ENCODE data around the gene AANAT. TPM values are rescaled to one million over a fixed set of nuclear protein-coding genes. Genes with fewer than 3 reads are reported as not detected.
A peak's percentile ranks its signal among the peaks of the same experiment; 100 is the strongest.

Gene AANAT
- total and polyA plus RNA-seq, 4 experiments from 2014 or later: not detected

- no peak overlapping the region for H3K4me3 Mint-ChIP-seq
These were observed 39.7 kb upstream of the AANAT start for GRCh38 chr17:76427501-76428231.

GRCh38 chr17:76428511-76428910 lies 38.9 kb upstream of the AANAT start:
- ChIA-PET CTCF (ENCODE audit: partially characterized antibody) (interaction anchor here (2.5 kb wide), 1 partner anchor 30 kb away, joined by 8 read pairs; no protein-coding TSS in a partner anchor), POLR2A (ENCODE audit: partially characterized antibody) (no interaction called here)

More at GRCh38 chr17:76427501-76428231, 39.7 kb upstream of the AANAT start:
- DNase-seq: no peak
- CTCF ChIA-PET (ENCODE audit: partially characterized antibody): interaction anchor here (0.8 to 2.5 kb wide), 5 partner anchors 9 to 414 kb away, joined by 3 to 8 read pairs (median 3); no protein-coding TSS in a partner anchor
- Histone ChIP-seq H3K4me1 (ENCODE audit: insufficient read depth, low read length) (no peaks in the 10 kb centered on the region), H3K27me3 (ENCODE audit: insufficient read depth, low read length) (no peaks in the 10 kb centered on the region), H3K36me3 (ENCODE audit: insufficient read depth, low read length) (no peaks in the 10 kb centered on the region), H3K4me3 (ENCODE audit: low read length in 2 of 2) (no peak overlapping the region), H3K27ac (ENCODE audit: low read depth, low read length) (no peak overlapping the region), H3K9me3 (ENCODE audit: control insufficient read depth in 1 of 2, low read length in 2 of 2) (no peaks in the 10 kb centered on the region)
- Mint-ChIP-seq H3K27ac (peak overlapping the region in 1 of 7 donors; percentile 30), H3K9me3 (no peaks in the 10 kb centered on the region), H3K27me3 (no peaks in the 10 kb centered on the region), H3K36me3 (peaks cover 0 to 8% of the 10 kb centered on the region in 2 donors), H3K4me1 (peaks cover 5 to 27% (median 13%) of the 10 kb centered on the region in 4 donors)
- POLR2A ChIA-PET (ENCODE audit: partially characterized antibody): no interaction called here
- intact Hi-C loops (cut with micrococcal nuclease): no loop called here

GRCh38 chr17:76431509-76431908 lies 35.9 kb upstream of the AANAT start:
- Histone ChIP-seq H3K4me1 (ENCODE audit: insufficient read depth, low read length) (no peaks in the 10 kb centered on the region), H3K27me3 (ENCODE audit: insufficient read depth, low read length) (no peaks in the 10 kb centered on the region), H3K27ac (ENCODE audit: low read depth, low read length) (no peak overlapping the region), H3K9me3 (ENCODE audit: control insufficient read depth in 1 of 2, low read length in 2 of 2) (no peaks in the 10 kb centered on the region), H3K36me3 (ENCODE audit: insufficient read depth, low read length) (no peaks in the 10 kb centered on the region), H3K4me3 (ENCODE audit: low read length in 2 of 2) (no peak overlapping the region)
- Mint-ChIP-seq H3K4me1 (peaks cover 8 to 29% (median 14%) of the 10 kb centered on the region in 4 donors), H3K27me3 (no peaks in the 10 kb centered on the region), H3K9me3 (no peaks in the 10 kb centered on the region), H3K4me3 (no peak overlapping the region), H3K27ac (peak overlapping the region in 1 of 7 donors; percentile 59), H3K36me3 (peaks cover 7 to 11% of the 10 kb centered on the region in 2 donors)
- ChIA-PET POLR2A (ENCODE audit: partially characterized antibody) (no interaction called here), CTCF (ENCODE audit: partially characterized antibody) (interaction anchor here (1.0 to 2.3 kb wide), 2 partner anchors 23 to 46 kb away, joined by 3 to 7 read pairs; no protein-coding TSS in a partner anchor)
- DNase-seq: no peak
- intact Hi-C loops (cut with micrococcal nuclease): no loop called here

More at GRCh38 chr17:76428511-76428910, 38.9 kb upstream of the AANAT start:
- H3K4me3 Mint-ChIP-seq: no peak overlapping the region
- no peaks in the 10 kb centered on the region for H3K9me3 Mint-ChIP-seq
- peaks cover 0 to 7% of the 10 kb centered on the region in 2 donors for H3K36me3 Mint-ChIP-seq
- no peaks in the 10 kb centered on the region for H3K27me3 Mint-ChIP-seq
- H3K4me1 Mint-ChIP-seq: peaks cover 5 to 25% (median 11%) of the 10 kb centered on the region in 4 donors
- no peak for DNase-seq
- H3K27ac Mint-ChIP-seq: peak overlapping the region in 1 of 7 donors; percentile 40
- Histone ChIP-seq H3K9me3 (ENCODE audit: control insufficient read depth in 1 of 2, low read length in 2 of 2) (no peaks in the 10 kb centered on the region), H3K27ac (ENCODE audit: low read depth, low read length) (no peak overlapping the region), H3K4me3 (ENCODE audit: low read length in 2 of 2) (no peak overlapping the region), H3K27me3 (ENCODE audit: insufficient read depth, low read length) (no peaks in the 10 kb centered on the region), H3K36me3 (ENCODE audit: insufficient read depth, low read length) (no peaks in the 10 kb centered on the region), H3K4me1 (ENCODE audit: insufficient read depth, low read length) (no peaks in the 10 kb centered on the region)
- intact Hi-C loops (cut with micrococcal nuclease): no loop called here

DNA sequence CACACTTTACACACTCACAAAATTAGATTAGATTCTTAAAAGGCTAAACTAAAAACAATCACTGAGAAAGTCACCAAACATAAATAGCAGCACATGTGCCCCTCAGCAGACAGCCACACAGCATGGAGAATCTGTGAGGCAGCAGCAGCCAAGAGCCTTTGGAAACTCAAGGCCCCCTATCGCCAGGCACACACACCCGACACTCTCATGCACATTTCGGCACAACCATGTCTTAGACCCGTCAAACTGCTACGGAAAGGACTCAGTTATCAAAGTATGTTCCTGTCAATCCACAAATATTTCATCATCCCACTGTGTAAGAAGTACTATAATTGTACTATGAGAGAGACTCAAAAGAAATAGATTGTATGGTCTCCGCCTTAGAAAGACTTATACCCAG lies 35.4 kb upstream of the AANAT start:
- Mint-ChIP-seq H3K4me3 (no peak overlapping the region), H3K4me1 (peaks cover 10 to 30% (median 14%) of the 10 kb centered on the region in 4 donors), H3K27me3 (no peaks in the 10 kb centered on the region), H3K27ac (no peak overlapping the region), H3K9me3 (no peaks in the 10 kb centered on the region), H3K36me3 (peaks cover 7 to 11% of the 10 kb centered on the region in 2 donors)
- H3K27me3 ChIP-seq (ENCODE audit: insufficient read depth, low read length): no peaks in the 10 kb centered on the region
- H3K36me3 ChIP-seq (ENCODE audit: insufficient read depth, low read length): no peaks in the 10 kb centered on the region
- CTCF ChIA-PET (ENCODE audit: partially characterized antibody): interaction anchor here (2.3 kb wide), 1 partner anchor 23 kb away, joined by 7 read pairs; no protein-coding TSS in a partner anchor
- DNase-seq: no peak
- H3K27ac ChIP-seq (ENCODE audit: low read depth, low read length): no peak overlapping the region
- intact Hi-C loops (cut with micrococcal nuclease): no loop called here
- POLR2A ChIA-PET (ENCODE audit: partially characterized antibody): no interaction called here
- H3K4me3 ChIP-seq (ENCODE audit: low read length in 2 of 2): no peak overlapping the region
- no peaks in the 10 kb centered on the region for H3K9me3 ChIP-seq (ENCODE audit: control insufficient read depth in 1 of 2, low read length in 2 of 2)
- H3K4me1 ChIP-seq (ENCODE audit: insufficient read depth, low read length): no peaks in the 10 kb centered on the region

- Histone ChIP-seq H3K9me3 (ENCODE audit: control insufficient read depth in 1 of 2, low read length in 2 of 2) (no peaks in the 10 kb centered on the region), H3K27me3 (ENCODE audit: insufficient read depth, low read length) (no peaks in the 10 kb centered on the region), H3K4me3 (ENCODE audit: low read length in 2 of 2) (no peak overlapping the region), H3K36me3 (ENCODE audit: insufficient read depth, low read length) (no peaks in the 10 kb centered on the region), H3K4me1 (ENCODE audit: insufficient read depth, low read length) (no peaks in the 10 kb centered on the region), H3K27ac (ENCODE audit: low read depth, low read length) (no peak overlapping the region)
- no peaks in the 10 kb centered on the region for H3K27me3 Mint-ChIP-seq
- POLR2A ChIA-PET (ENCODE audit: partially characterized antibody): no interaction called here
- H3K27ac Mint-ChIP-seq: peak overlapping the region in 1 of 7 donors; percentile 14
- no peak for DNase-seq
- CTCF ChIA-PET (ENCODE audit: partially characterized antibody): no interaction called here
- H3K4me1 Mint-ChIP-seq: peaks cover 9 to 27% (median 14%) of the 10 kb centered on the region in 4 donors
- H3K4me3 Mint-ChIP-seq: no peak overlapping the region
- H3K9me3 Mint-ChIP-seq: no peaks in the 10 kb centered on the region
- intact Hi-C loops (cut with micrococcal nuclease): no loop called here
- peaks cover 7 to 11% of the 10 kb centered on the region in 2 donors for H3K36me3 Mint-ChIP-seq
These were observed 34.6 kb upstream of the AANAT start for GRCh38 chr17:76432712-76433336.

- no peaks in the 10 kb centered on the region for H3K9me3 ChIP-seq (ENCODE audit: control insufficient read depth in 1 of 2, low read length in 2 of 2)
- DNase-seq: no peak
- ChIA-PET POLR2A (ENCODE audit: partially characterized antibody) (no interaction called here), CTCF (ENCODE audit: partially characterized antibody) (interaction anchor here (1.4 kb wide), 1 partner anchor 36 kb away, joined by 5 read pairs; no protein-coding TSS in a partner anchor)
- Mint-ChIP-seq H3K9me3 (no peaks in the 10 kb centered on the region), H3K27ac (no peak overlapping the region), H3K27me3 (no peaks in the 10 kb centered on the region), H3K4me1 (peaks cover 8 to 24% (median 15%) of the 10 kb centered on the region in 4 donors), H3K4me3 (no peak overlapping the region), H3K36me3 (peaks cover 7 to 12% of the 10 kb centered on the region in 2 donors)
- H3K27ac ChIP-seq (ENCODE audit: low read depth, low read length): no peak overlapping the region
- no peaks in the 10 kb centered on the region for H3K36me3 ChIP-seq (ENCODE audit: insufficient read depth, low read length)
- no peaks in the 10 kb centered on the region for H3K27me3 ChIP-seq (ENCODE audit: insufficient read depth, low read length)
- H3K4me3 ChIP-seq (ENCODE audit: low read length in 2 of 2): no peak overlapping the region
- H3K4me1 ChIP-seq (ENCODE audit: insufficient read depth, low read length): no peaks in the 10 kb centered on the region
- intact Hi-C loops (cut with micrococcal nuclease): no loop called here
These were observed 33.7 kb upstream of the AANAT start for GRCh38 chr17:76433693-76434092.

- no peaks in the 10 kb centered on the region for H3K4me1 ChIP-seq (ENCODE audit: insufficient read depth, low read length)
- Mint-ChIP-seq H3K4me3 (no peak overlapping the region), H3K36me3 (peaks cover 7 to 15% of the 10 kb centered on the region in 2 donors), H3K9me3 (no peaks in the 10 kb centered on the region), H3K4me1 (peaks cover 15 to 34% (median 24%) of the 10 kb centered on the region in 4 donors), H3K27me3 (no peaks in the 10 kb centered on the region), H3K27ac (no peak overlapping the region)
- CTCF ChIA-PET (ENCODE audit: partially characterized antibody): interaction anchor here (1.0 to 1.5 kb wide), 4 partner anchors 14 to 135 kb away, joined by 3 to 5 read pairs (median 3); no protein-coding TSS in a partner anchor
- H3K27me3 ChIP-seq (ENCODE audit: insufficient read depth, low read length): no peaks in the 10 kb centered on the region
- H3K36me3 ChIP-seq (ENCODE audit: insufficient read depth, low read length): no peaks in the 10 kb centered on the region
- H3K4me3 ChIP-seq (ENCODE audit: low read length in 2 of 2): no peak overlapping the region
- H3K27ac ChIP-seq (ENCODE audit: low read depth, low read length): no peak overlapping the region
- POLR2A ChIA-PET (ENCODE audit: partially characterized antibody): no interaction called here
- intact Hi-C loops (cut with micrococcal nuclease): no loop called here
- no peaks in the 10 kb centered on the region for H3K9me3 ChIP-seq (ENCODE audit: control insufficient read depth in 1 of 2, low read length in 2 of 2)
- DNase-seq: no peak
These were observed 32.5 kb upstream of the AANAT start for GRCh38 chr17:76434870-76435269.
